Measurements from ENCODE around the gene ALDH4A1. TPM values are rescaled to one million over a fixed set of nuclear protein-coding genes. Genes with fewer than 3 reads are reported as not detected.

The ALDH4A1 gene
- total RNA-seq, 1 donor from 2014 or later = 11.5 TPM

- no peaks in the 10 kb centered on the region for H3K4me1 Mint-ChIP-seq
- DNase-seq (ENCODE audit: low spot score in 2 of 2, unreplicated experiment in 2 of 2) = no peak
- no peak overlapping the region for H3K27ac Mint-ChIP-seq
- H3K4me3 Mint-ChIP-seq = no peak overlapping the region
- no peaks in the 10 kb centered on the region for H3K9me3 Mint-ChIP-seq
- peaks cover 3% of the 10 kb centered on the region for H3K36me3 Mint-ChIP-seq
- no peaks in the 10 kb centered on the region for H3K27me3 Mint-ChIP-seq (ENCODE audit: low read depth)
- TF ChIP-seq CTCF (IDR thresholded peaks at IDR 0.05; ENCODE audit: unreplicated experiment) = no peak
Measured at GRCh38 chr1:18879215-18879790, 23.1 kb downstream of the ALDH4A1 start.

- H3K27me3 Mint-ChIP-seq (ENCODE audit: low read depth) = no peaks in the 10 kb centered on the region
- no peaks in the 10 kb centered on the region for H3K4me1 Mint-ChIP-seq
- H3K27ac Mint-ChIP-seq = no peak overlapping the region
- peaks cover 3% of the 10 kb centered on the region for H3K36me3 Mint-ChIP-seq
- H3K9me3 Mint-ChIP-seq = no peaks in the 10 kb centered on the region
- no peak for DNase-seq (ENCODE audit: low spot score in 2 of 2, unreplicated experiment in 2 of 2)
- H3K4me3 Mint-ChIP-seq = no peak overlapping the region
- no peak for TF ChIP-seq CTCF (IDR thresholded peaks at IDR 0.05; ENCODE audit: unreplicated experiment)
Measured at GRCh38 chr1:18878538-18879214, 23.7 kb downstream of the ALDH4A1 start.

- no peak for TF ChIP-seq CTCF (IDR thresholded peaks at IDR 0.05; ENCODE audit: unreplicated experiment)
- no peaks in the 10 kb centered on the region for H3K4me1 Mint-ChIP-seq
- H3K9me3 Mint-ChIP-seq = no peaks in the 10 kb centered on the region
- no peak for DNase-seq (ENCODE audit: low spot score in 2 of 2, unreplicated experiment in 2 of 2)
- no peak overlapping the region for H3K4me3 Mint-ChIP-seq
- H3K36me3 Mint-ChIP-seq = peaks cover 3% of the 10 kb centered on the region
- H3K27ac Mint-ChIP-seq = no peak overlapping the region
- H3K27me3 Mint-ChIP-seq (ENCODE audit: low read depth) = no peaks in the 10 kb centered on the region
Measured at GRCh38 chr1:18877282-18877681, 25.1 kb downstream of the ALDH4A1 start.

- no peak overlapping the region for H3K27ac Mint-ChIP-seq
- no peak overlapping the region for H3K4me3 Mint-ChIP-seq
- DNase-seq (ENCODE audit: low spot score in 2 of 2, unreplicated experiment in 2 of 2) = no peak
- H3K9me3 Mint-ChIP-seq = no peaks in the 10 kb centered on the region
- H3K4me1 Mint-ChIP-seq = no peaks in the 10 kb centered on the region
- H3K27me3 Mint-ChIP-seq (ENCODE audit: low read depth) = no peaks in the 10 kb centered on the region
- peaks cover 1% of the 10 kb centered on the region for H3K36me3 Mint-ChIP-seq
- no peak for TF ChIP-seq CTCF (IDR thresholded peaks at IDR 0.05; ENCODE audit: unreplicated experiment)
Measured at GRCh38 chr1:18876210-18876609, 26.1 kb downstream of the ALDH4A1 start.

- DNase-seq (ENCODE audit: low spot score in 2 of 2, unreplicated experiment in 2 of 2) = no peak
- no peak for TF ChIP-seq CTCF (IDR thresholded peaks at IDR 0.05; ENCODE audit: unreplicated experiment)
- H3K27me3 Mint-ChIP-seq (ENCODE audit: low read depth) = no peaks in the 10 kb centered on the region
- H3K36me3 Mint-ChIP-seq = no peaks in the 10 kb centered on the region
- no peaks in the 10 kb centered on the region for H3K4me1 Mint-ChIP-seq
- no peak overlapping the region for H3K27ac Mint-ChIP-seq
- no peak overlapping the region for H3K4me3 Mint-ChIP-seq
- H3K9me3 Mint-ChIP-seq = no peaks in the 10 kb centered on the region
Measured at GRCh38 chr1:18875796-18876128, 26.6 kb downstream of the ALDH4A1 start.
